ENCODE data around the gene RRP1. TPM values are rescaled to one million over a fixed set of nuclear protein-coding genes. Genes with fewer than 3 reads are reported as not detected.

Gene RRP1
- total RNA-seq, 1 donor from 2014 or later, result 52.0 TPM

GRCh38 chr21:43750339-43751033 lies 38.9 kb upstream of the RRP1 start:
- no peak for DNase-seq (ENCODE audit: low spot score in 2 of 2)

GRCh38 chr21:43751955-43752591 lies 37.3 kb upstream of the RRP1 start:
- Histone ChIP-seq H3K27ac (no peak overlapping the region), H3K27me3 (no peaks in the 10 kb centered on the region), H3K4me3 (no peak overlapping the region), H3K4me1 (peaks cover under 1 to 6% of the 10 kb centered on the region in 2 donors), H3K36me3 (peaks cover 85 to 96% of the 10 kb centered on the region in 2 donors), H3K9me3 (no peaks in the 10 kb centered on the region)
- intact Hi-C loops (cut with DNase I), result no loop called here
- no peak for DNase-seq (ENCODE audit: low spot score in 2 of 2)
- TF ChIP-seq CTCF (IDR thresholded peaks at IDR 0.05), result no peak

More at GRCh38 chr21:43750339-43751033, 38.9 kb upstream of the RRP1 start:
- H3K27ac ChIP-seq, result no peak overlapping the region
- no peaks in the 10 kb centered on the region for H3K27me3 ChIP-seq
- intact Hi-C loops (cut with DNase I), result no loop called here
- TF ChIP-seq CTCF (IDR thresholded peaks at IDR 0.05), result no peak
- H3K9me3 ChIP-seq, result no peaks in the 10 kb centered on the region
- peaks cover 84 to 96% of the 10 kb centered on the region in 2 donors for H3K36me3 ChIP-seq
- no peak overlapping the region for H3K4me3 ChIP-seq
- no peaks in the 10 kb centered on the region for H3K4me1 ChIP-seq

GRCh38 chr21:43752758-43753438 lies 36.5 kb upstream of the RRP1 start:
- no peak for TF ChIP-seq CTCF (IDR thresholded peaks at IDR 0.05)
- Histone ChIP-seq H3K4me1 (peaks cover 9 to 14% of the 10 kb centered on the region in 2 donors), H3K27ac (no peak overlapping the region), H3K27me3 (no peaks in the 10 kb centered on the region), H3K9me3 (no peaks in the 10 kb centered on the region), H3K4me3 (no peak overlapping the region), H3K36me3 (peaks cover 76 to 89% of the 10 kb centered on the region in 2 donors)
- no peak for DNase-seq (ENCODE audit: low spot score in 2 of 2)
- intact Hi-C loops (cut with DNase I), result no loop called here

- no peak for TF ChIP-seq CTCF (IDR thresholded peaks at IDR 0.05)
- peaks cover 9 to 15% of the 10 kb centered on the region in 2 donors for H3K4me1 ChIP-seq
- no peak overlapping the region for H3K4me3 ChIP-seq
- H3K36me3 ChIP-seq, result peaks cover 73 to 84% of the 10 kb centered on the region in 2 donors
- no peak for DNase-seq (ENCODE audit: low spot score in 2 of 2)
- H3K27ac ChIP-seq, result no peak overlapping the region
- intact Hi-C loops (cut with DNase I), result no loop called here
- no peaks in the 10 kb centered on the region for H3K9me3 ChIP-seq
- H3K27me3 ChIP-seq, result no peaks in the 10 kb centered on the region
These were observed 36.0 kb upstream of the RRP1 start for GRCh38 chr21:43753439-43753799.

GRCh38 chr21:43754948-43755781 lies 34.2 kb upstream of the RRP1 start:
- intact Hi-C loops (cut with DNase I), result no loop called here
- no peak for TF ChIP-seq CTCF (IDR thresholded peaks at IDR 0.05)
- Histone ChIP-seq H3K36me3 (peaks cover 57 to 75% of the 10 kb centered on the region in 2 donors), H3K4me3 (no peak overlapping the region), H3K27me3 (no peaks in the 10 kb centered on the region), H3K4me1 (peaks cover 9 to 15% of the 10 kb centered on the region in 2 donors), H3K27ac (no peak overlapping the region), H3K9me3 (no peaks in the 10 kb centered on the region)
- DNase-seq (ENCODE audit: low spot score in 2 of 2), result no peak
